Measurements from ENCODE around the gene GPR171.

DNA sequence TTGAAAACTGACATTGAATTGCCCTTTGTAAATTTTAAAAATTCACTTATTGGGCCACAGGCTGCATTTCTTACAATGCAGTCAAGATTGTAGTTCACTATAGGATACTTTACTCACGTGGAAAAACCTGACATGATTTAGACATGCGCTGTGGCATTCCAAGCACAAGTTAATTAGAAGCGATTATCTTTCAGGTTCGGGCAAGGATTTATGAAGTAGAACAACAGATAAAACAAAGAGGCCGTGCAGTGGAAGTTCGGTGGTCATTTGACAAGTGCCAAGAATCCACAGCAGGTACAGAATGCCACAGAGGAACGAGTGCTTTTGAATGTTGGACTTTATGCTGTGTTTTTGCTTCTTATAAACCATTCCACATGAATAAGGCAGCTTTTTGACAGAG is 37.8 kb downstream of the GPR171 start:
- TF ChIP-seq, protein P1, sequence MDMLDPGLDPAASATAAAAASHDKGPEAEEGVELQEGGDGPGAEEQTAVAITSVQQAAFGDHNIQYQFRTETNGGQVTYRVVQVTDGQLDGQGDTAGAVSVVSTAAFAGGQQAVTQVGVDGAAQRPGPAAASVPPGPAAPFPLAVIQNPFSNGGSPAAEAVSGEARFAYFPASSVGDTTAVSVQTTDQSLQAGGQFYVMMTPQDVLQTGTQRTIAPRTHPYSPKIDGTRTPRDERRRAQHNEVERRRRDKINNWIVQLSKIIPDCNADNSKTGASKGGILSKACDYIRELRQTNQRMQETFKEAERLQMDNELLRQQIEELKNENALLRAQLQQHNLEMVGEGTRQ (CRISPR knock-in tag; IDR thresholded peaks at IDR 0.05) = no peak
- no peak for TF ChIP-seq RELA (CRISPR knock-in tag; IDR thresholded peaks at IDR 0.05; ENCODE audit: borderline replicate concordance)
- no peak for TF ChIP-seq PREB (CRISPR knock-in tag; IDR thresholded peaks at IDR 0.05; ENCODE audit: borderline replicate concordance)
- TF ChIP-seq EMX1 (CRISPR knock-in tag; IDR thresholded peaks at IDR 0.05) = no peak
- TF ChIP-seq E2F4 (CRISPR knock-in tag; IDR thresholded peaks at IDR 0.05; ENCODE audit: borderline replicate concordance, low read depth) = no peak
- TF ChIP-seq, protein P2, sequence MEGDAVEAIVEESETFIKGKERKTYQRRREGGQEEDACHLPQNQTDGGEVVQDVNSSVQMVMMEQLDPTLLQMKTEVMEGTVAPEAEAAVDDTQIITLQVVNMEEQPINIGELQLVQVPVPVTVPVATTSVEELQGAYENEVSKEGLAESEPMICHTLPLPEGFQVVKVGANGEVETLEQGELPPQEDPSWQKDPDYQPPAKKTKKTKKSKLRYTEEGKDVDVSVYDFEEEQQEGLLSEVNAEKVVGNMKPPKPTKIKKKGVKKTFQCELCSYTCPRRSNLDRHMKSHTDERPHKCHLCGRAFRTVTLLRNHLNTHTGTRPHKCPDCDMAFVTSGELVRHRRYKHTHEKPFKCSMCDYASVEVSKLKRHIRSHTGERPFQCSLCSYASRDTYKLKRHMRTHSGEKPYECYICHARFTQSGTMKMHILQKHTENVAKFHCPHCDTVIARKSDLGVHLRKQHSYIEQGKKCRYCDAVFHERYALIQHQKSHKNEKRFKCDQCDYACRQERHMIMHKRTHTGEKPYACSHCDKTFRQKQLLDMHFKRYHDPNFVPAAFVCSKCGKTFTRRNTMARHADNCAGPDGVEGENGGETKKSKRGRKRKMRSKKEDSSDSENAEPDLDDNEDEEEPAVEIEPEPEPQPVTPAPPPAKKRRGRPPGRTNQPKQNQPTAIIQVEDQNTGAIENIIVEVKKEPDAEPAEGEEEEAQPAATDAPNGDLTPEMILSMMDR (IDR thresholded peaks at IDR 0.05) = no peak
- no peak for TF ChIP-seq SMAD4 (CRISPR knock-in tag; IDR thresholded peaks at IDR 0.05)
- TF ChIP-seq SP1 (CRISPR knock-in tag; conservative IDR thresholded peaks at IDR 0.05) = no peak
- no peak for TF ChIP-seq ZNF219 (CRISPR knock-in tag; IDR thresholded peaks at IDR 0.05; ENCODE audit: borderline replicate concordance)
- no peak for TF ChIP-seq HMGXB4 (CRISPR knock-in tag; IDR thresholded peaks at IDR 0.05)
